Right lobe of liver (tissue), 6 donors: ENCODE data around the gene PPP1CA. TPM values are rescaled to one million over a fixed set of nuclear protein-coding genes. Genes with fewer than 3 reads are reported as not detected.

Source experiments
- ATAC-seq, 4 donors: fragments of 200-7000 bp; cut with Tn5 transposase; one replicate each; pipeline ENCODE4 v1.9.1; 2020; ENCODE audit warnings: mild to moderate bottlenecking in 4 of 4, moderate library complexity in 4 of 4
- DNase-seq, 3 donors: peaks; one replicate each; pipeline ENCODE4 v3.0.0-alpha.2; 2020
- H3K27ac ChIP-seq, 3 donors: fragments of 200-600 bp; one replicate each; pipeline ENCODE4 v1.8.0; 2022
- H3K27me3 ChIP-seq, 2 donors: fragments of 200-600 bp; one replicate each; pipeline ENCODE4 v1.8.0; 2022
- H3K36me3 ChIP-seq, 4 donors: fragments of 200-600 bp; sonication (generic) in 1 of 4; one replicate each; pipeline versions ENCODE4 v1.5.1 to v1.8.0; 2017 to 2022; ENCODE audit warnings: control low read depth in 1 of 4
- H3K4me1 ChIP-seq, 4 donors: fragments of 200-600 bp; sonication (generic) in 1 of 4; one replicate each; pipeline versions ENCODE4 v1.5.1 to v1.8.0; 2017 to 2022; ENCODE audit warnings: control low read depth in 1 of 4
- H3K4me3 ChIP-seq, 3 donors: fragments of 200-600 bp; one replicate each; pipeline ENCODE4 v1.8.0; 2022
- H3K9me3 ChIP-seq, 4 donors: fragments of 200-600 bp; sonication (generic) in 1 of 4; one replicate each; pipeline versions ENCODE4 v1.5.1 to v1.8.0; 2017 to 2022; ENCODE audit warnings: control low read depth in 1 of 4
- CTCF ChIP-seq, 4 donors: fragments of 200-600 bp in 3 of 4; fragments of 450-650 bp in 1 of 4; IDR thresholded peaks; one replicate each; pipeline versions ENCODE4 v1.5.1 to v1.8.0; 2016 to 2022; ENCODE audit warnings: antibody characterized with exemption in 4 of 4, mild to moderate bottlenecking in 2 of 4
- POLR2A ChIP-seq: fragments of 450-650 bp; IDR thresholded peaks from one replicate; pipeline ENCODE4 v1.6.1; 2017; ENCODE audit warnings: antibody characterized with exemption, mild to moderate bottlenecking
- WGBS: methylation state at CpG from one replicate; pipeline ENCODE4 v1.1.6; 2018; ENCODE audit warnings: low coverage, low lambda C conversion rate; ENCODE audit not compliant: insufficient coverage; ENCODE audit errors: missing lambda C conversion rate; 5-methylcytosine and 5-hydroxymethylcytosine counted together
- intact Hi-C, 2 donors: fragments of 100-400 bp; cut with DNase I; formaldehyde crosslinking; loops; one replicate each; pipeline versions ENCODE4 v1.11.2 to v1.14.1; 2022
- total RNA-seq, 6 experiments: library from RNA; depleted of rRNA in 2 of 6; stranded (reverse); fragments of >200 nt in 2 of 6; fragmentation: NEBNext Ultra II Directional in 3 of 6; extraction: Animal tissue kit (Norgen Biotek cat#: 25700) in 3 of 6; gene quantifications; one replicate each; pipeline versions ENCODE4 v1.1.0 to v1.2.4, GENCODE V29; 2016 to 2023
- donor health status: DM: no; HTN: yes; CAD: no.
- donor health status: DM: no; HTN: no; CAD: no.
- donor health status: DM: no; HTN: no; CAD: no.
- donor health status: DM: no; HTN: yes; CAD: no.
- donor health status: DM: no; HTN: yes; CAD: no.

The PPP1CA gene
- total RNA-seq, 6 experiments from 2014 or later = 64.2 to 102 (median 71.1) TPM

GRCh38 chr11:67372321-67372992, 29.2 kb downstream of the PPP1CA start:
- peak overlapping the region in 2 of 3 donors; percentile 72 to 84 for H3K27ac ChIP-seq
- ATAC-seq (peak; percentile 2 to 18 (median 13)), DNase-seq (peak in 1 of 3 donors; percentile 61)
- no peaks in the 10 kb centered on the region for H3K27me3 ChIP-seq
- H3K9me3 ChIP-seq = no peaks in the 10 kb centered on the region
- H3K4me1 ChIP-seq = peaks cover 0 to 17% (median 6%) of the 10 kb centered on the region in 4 donors
- intact Hi-C loops = no loop called here
- TF ChIP-seq CTCF (IDR thresholded peaks at IDR 0.05) (no peak), POLR2A (peak; percentile 65)
- WGBS = no CpG with 5 or more reads among the region's 78 CpGs
- no peaks in the 10 kb centered on the region for H3K36me3 ChIP-seq
- peak overlapping the region; percentile 57 to 89 (median 68) for H3K4me3 ChIP-seq

- Histone ChIP-seq H3K4me3 (peak overlapping the region; percentile 57 to 89 (median 68)), H3K27me3 (no peaks in the 10 kb centered on the region), H3K9me3 (no peaks in the 10 kb centered on the region), H3K4me1 (peaks cover 0 to 17% (median 6%) of the 10 kb centered on the region in 4 donors), H3K27ac (no peak overlapping the region), H3K36me3 (no peaks in the 10 kb centered on the region)
- DNase-seq = peak in 1 of 3 donors; percentile 36
- intact Hi-C loops = no loop called here
- TF ChIP-seq POLR2A = no peak
- TF ChIP-seq CTCF (IDR thresholded peaks at IDR 0.05) = no peak
- WGBS = 0% methylated on average over 4 of the region's 16 CpGs
- peak in 2 of 4 donors; percentile 2 to 6 for ATAC-seq
These were observed 29.7 kb downstream of the PPP1CA start for GRCh38 chr11:67371911-67372320.

- 34% methylated on average over 6 of the region's 8 CpGs for WGBS
- intact Hi-C loops = no loop called here
- no peaks in the 10 kb centered on the region for H3K36me3 ChIP-seq
- no peaks in the 10 kb centered on the region for H3K27me3 ChIP-seq
- H3K27ac ChIP-seq = no peak overlapping the region
- peak; percentile 29 to 38 (median 30) for TF ChIP-seq CTCF (IDR thresholded peaks at IDR 0.05)
- no peak for TF ChIP-seq POLR2A
- H3K4me3 ChIP-seq = no peak overlapping the region
- ATAC-seq (peak; percentile 14 to 49 (median 21)), DNase-seq (no peak)
- no peaks in the 10 kb centered on the region for H3K9me3 ChIP-seq
- H3K4me1 ChIP-seq = peaks cover 0 to 17% (median 6%) of the 10 kb centered on the region in 4 donors
These were observed 30.3 kb downstream of the PPP1CA start for GRCh38 chr11:67371189-67371910.

- intact Hi-C loops = no loop called here
- Histone ChIP-seq H3K4me3 (no peak overlapping the region), H3K27me3 (no peaks in the 10 kb centered on the region), H3K9me3 (no peaks in the 10 kb centered on the region), H3K4me1 (peaks cover 0 to 17% (median 6%) of the 10 kb centered on the region in 4 donors), H3K36me3 (no peaks in the 10 kb centered on the region), H3K27ac (no peak overlapping the region)
- no peak for ATAC-seq
- TF ChIP-seq CTCF (IDR thresholded peaks at IDR 0.05) (no peak), POLR2A (no peak)
- DNase-seq = no peak
- 62% methylated on average over 10 of the region's 14 CpGs for WGBS
These were observed 31.1 kb downstream of the PPP1CA start for GRCh38 chr11:67370351-67371076.
